ENCODE measurements around the gene KIF22. TPM values are rescaled to one million over a fixed set of nuclear protein-coding genes. Genes with fewer than 3 reads are reported as not detected.

Gene KIF22
- total and polyA plus RNA-seq, 9 of the 15 experiments (the other 6 are each of a cell fraction or from before 2014, with no cell fraction given): 8.7 to 232 (median 131) TPM

GRCh38 chr16:29805232-29806098, 14.9 kb downstream of the KIF22 start (continued):
- TF ChIP-seq GTF3C2 (IDR thresholded peaks at IDR 0.05; ENCODE audit: borderline replicate concordance, extremely low read depth, insufficient read length): no peak
- peak; percentile 12; the same call in 1 of the 2 replicates for TF ChIP-seq ZEB2 (IDR thresholded peaks at IDR 0.05)
- no peak; the same call in 1 of the 2 replicates for TF ChIP-seq ZNF239 (CRISPR knock-in tag; IDR thresholded peaks at IDR 0.05)
- TF ChIP-seq EWSR1 (IDR thresholded peaks at IDR 0.05; ENCODE audit: borderline replicate concordance, low read depth, partially characterized antibody): no peak
- TF ChIP-seq BHLHE40 (IDR thresholded peaks at IDR 0.05; ENCODE audit: low read length): peak; percentile 73
- TF ChIP-seq ETV5 (CRISPR knock-in tag; IDR thresholded peaks at IDR 0.05; ENCODE audit: low read depth): peak; percentile 52
- TF ChIP-seq DLX4 (CRISPR knock-in tag; IDR thresholded peaks at IDR 0.05): no peak
- TF ChIP-seq SRSF3 (IDR thresholded peaks at IDR 0.05; ENCODE audit: insufficient read depth, low read length): no peak
- TF ChIP-seq STAT5B (CRISPR knock-in tag; IDR thresholded peaks at IDR 0.05): no peak
- no peak; the same call in 1 of the 2 replicates for TF ChIP-seq ZNF764 (CRISPR knock-in tag; IDR thresholded peaks at IDR 0.05; ENCODE audit: low read depth)
- TF ChIP-seq DPF2 (IDR thresholded peaks at IDR 0.05): peak; percentile 40; the same call in 1 of the 2 replicates
- no peak for TF ChIP-seq CHD7 (IDR thresholded peaks at IDR 0.05; ENCODE audit: low read depth, low read length)

All from K562 (cell line).